RWPE2 (cell line): ENCODE data around the gene PDE4B.

Source experiments
- ATAC-seq: fragments of 200-7000 bp; cut with Tn5 transposase; 3 replicates; pipeline ENCODE4 v1.9.1; 2021; ENCODE audit warnings: low read depth
- DNase-seq: peaks from one replicate; pipeline ENCODE4 v3.0.0-alpha.2; 2020; ENCODE audit warnings: low spot score
- H3K27ac ChIP-seq: fragments of 450-650 bp; 2 replicates; pipeline ENCODE4 v1.5.1; 2017; ENCODE audit warnings: mild to moderate bottlenecking; ENCODE audit not compliant: poor library complexity, severe bottlenecking
- H3K27me3 ChIP-seq: fragments of 250-450 bp; sonication (Bioruptor Pico); 2 replicates; pipeline ENCODE4 v1.5.1; 2021; ENCODE audit warnings: mild to moderate bottlenecking, moderate library complexity; ENCODE audit not compliant: insufficient read depth, poor library complexity, severe bottlenecking
- H3K36me3 ChIP-seq: fragments of 250-450 bp; sonication (Bioruptor Pico); 2 replicates; pipeline ENCODE4 v1.5.1; 2020; ENCODE audit warnings: low read depth, mild to moderate bottlenecking, moderate library complexity
- H3K4me1 ChIP-seq: fragments of 250-450 bp; sonication (Bioruptor Pico); 2 replicates; pipeline ENCODE4 v1.5.1; 2021; ENCODE audit warnings: mild to moderate bottlenecking, moderate library complexity; ENCODE audit not compliant: insufficient read depth, poor library complexity, severe bottlenecking
- H3K4me3 ChIP-seq: fragments of 250-450 bp; sonication (Bioruptor Pico); 2 replicates; pipeline ENCODE4 v1.5.1; 2021; ENCODE audit warnings: mild to moderate bottlenecking, moderate library complexity; ENCODE audit not compliant: severe bottlenecking
- H3K9me3 ChIP-seq: fragments of 250-450 bp; sonication (Bioruptor Pico); 2 replicates; pipeline ENCODE4 v1.5.1; 2021; ENCODE audit warnings: mild to moderate bottlenecking, moderate library complexity; ENCODE audit not compliant: severe bottlenecking
- CTCF ChIP-seq: fragments of 450-650 bp; IDR thresholded peaks from one replicate; pipeline ENCODE4 v1.5.1; 2017; ENCODE audit warnings: mild to moderate bottlenecking, moderate library complexity; ENCODE audit not compliant: poor library complexity, severe bottlenecking

Gene PDE4B

GRCh38 chr1:66013371-66013770 lies 220.7 kb downstream of the PDE4B start:
- H3K27ac ChIP-seq, result no peak overlapping the region
- DNase-seq (no peak), ATAC-seq (no peak)
- H3K4me1 ChIP-seq, result no peaks in the 10 kb centered on the region
- no peaks in the 10 kb centered on the region for H3K36me3 ChIP-seq
- TF ChIP-seq CTCF, result no peak
- no peaks in the 10 kb centered on the region for H3K9me3 ChIP-seq
- no peaks in the 10 kb centered on the region for H3K27me3 ChIP-seq
- no peak overlapping the region for H3K4me3 ChIP-seq

GRCh38 chr1:66022904-66023620 lies 230.4 kb downstream of the PDE4B start:
- TF ChIP-seq CTCF, result no peak
- no peak for DNase-seq

GRCh38 chr1:66025188-66025587 lies 232.5 kb downstream of the PDE4B start:
- TF ChIP-seq CTCF, result no peak
- no peaks in the 10 kb centered on the region for H3K9me3 ChIP-seq
- H3K4me3 ChIP-seq, result no peak overlapping the region
- ATAC-seq (no peak), DNase-seq (no peak)
- no peak overlapping the region for H3K27ac ChIP-seq
- H3K36me3 ChIP-seq, result no peaks in the 10 kb centered on the region
- no peaks in the 10 kb centered on the region for H3K4me1 ChIP-seq
- H3K27me3 ChIP-seq, result no peaks in the 10 kb centered on the region

More at GRCh38 chr1:66022904-66023620, 230.4 kb downstream of the PDE4B start:
- ATAC-seq, result no peak
- Histone ChIP-seq H3K9me3 (no peaks in the 10 kb centered on the region), H3K4me1 (no peaks in the 10 kb centered on the region), H3K4me3 (no peak overlapping the region), H3K27ac (no peak overlapping the region), H3K27me3 (no peaks in the 10 kb centered on the region), H3K36me3 (no peaks in the 10 kb centered on the region)

GRCh38 chr1:66028035-66028434 lies 235.3 kb downstream of the PDE4B start:
- no peak overlapping the region for H3K27ac ChIP-seq
- H3K9me3 ChIP-seq, result no peaks in the 10 kb centered on the region
- DNase-seq (no peak), ATAC-seq (no peak)
- no peaks in the 10 kb centered on the region for H3K27me3 ChIP-seq
- no peaks in the 10 kb centered on the region for H3K4me1 ChIP-seq
- TF ChIP-seq CTCF, result no peak
- H3K4me3 ChIP-seq, result no peak overlapping the region
- H3K36me3 ChIP-seq, result no peaks in the 10 kb centered on the region

GRCh38 chr1:66033781-66034180 lies 241.1 kb downstream of the PDE4B start:
- no peak for DNase-seq
- no peak overlapping the region for H3K27ac ChIP-seq
- H3K9me3 ChIP-seq, result no peaks in the 10 kb centered on the region
- no peak for TF ChIP-seq CTCF
- H3K4me1 ChIP-seq, result no peaks in the 10 kb centered on the region
- ATAC-seq, result no peak; the same call in 2 of the 3 replicates
- H3K36me3 ChIP-seq, result no peaks in the 10 kb centered on the region
- no peak overlapping the region for H3K4me3 ChIP-seq
- no peaks in the 10 kb centered on the region for H3K27me3 ChIP-seq
